GM23338 (cell line): ENCODE data around the gene COL25A1. TPM values are rescaled to one million over a fixed set of nuclear protein-coding genes. Genes with fewer than 3 reads are reported as not detected.

ENCODE experiments used
- ATAC-seq: fragments of 200-7000 bp; cut with Tn5 transposase; 3 replicates; pipeline ENCODE4 v1.9.1; 2020
- DNase-seq: peaks from one replicate; pipeline ENCODE4 v3.0.0-alpha.2; 2015; ENCODE audit warnings: low spot score
- H2AFZ ChIP-seq: fragments of 200-600 bp; sonication (generic); 2 replicates; pipeline ENCODE4 v1.8.0; 2016; ENCODE audit warnings: antibody characterized with exemption, mild to moderate bottlenecking, moderate library complexity
- H3F3A ChIP-seq: fragments of 200-600 bp; sonication (generic); replicated peaks from 2 replicates; pipeline ENCODE4 v1.8.0; 2017; ENCODE audit warnings: antibody characterized with exemption, mixed run types, low read depth
- H3K27ac ChIP-seq: fragments of 200-600 bp; sonication (generic); 2 replicates; pipeline ENCODE4 v1.6.1; 2016; ENCODE audit warnings: low read depth
- H3K27me3 ChIP-seq: fragments of 200-600 bp; sonication (generic); 2 replicates; pipeline ENCODE4 v1.8.0; 2016; ENCODE audit warnings: mild to moderate bottlenecking, mixed run types, moderate library complexity; ENCODE audit not compliant: insufficient read depth
- H3K36me3 ChIP-seq: fragments of 200-600 bp; sonication (generic); 2 replicates; pipeline ENCODE4 v1.8.0; 2016; ENCODE audit warnings: mild to moderate bottlenecking; ENCODE audit not compliant: insufficient read depth
- H3K4me1 ChIP-seq: fragments of 200-600 bp; sonication (generic); 2 replicates; pipeline ENCODE4 v1.8.0; 2016; ENCODE audit warnings: mild to moderate bottlenecking, moderate library complexity; ENCODE audit not compliant: insufficient read depth
- H3K4me2 ChIP-seq: fragments of 200-600 bp; sonication (generic); 2 replicates; pipeline ENCODE4 v1.7.1; 2017; ENCODE audit warnings: mixed run types
- H3K4me3 ChIP-seq: fragments of 200-600 bp; sonication (generic); 2 replicates; pipeline ENCODE4 v1.6.1; 2016; ENCODE audit warnings: mixed run types
- H3K79me2 ChIP-seq: fragments of 200-600 bp; sonication (generic); replicated peaks from 2 replicates; pipeline ENCODE4 v1.8.0; 2017; ENCODE audit warnings: mild to moderate bottlenecking; ENCODE audit not compliant: insufficient read depth
- H3K9me2 ChIP-seq: fragments of 200-600 bp; sonication (generic); 2 replicates; pipeline ENCODE4 v1.8.0; 2017; ENCODE audit not compliant: insufficient read depth
- H4K20me1 ChIP-seq: fragments of 200-600 bp; sonication (generic); replicated peaks from 2 replicates; pipeline ENCODE4 v1.8.0; 2017; ENCODE audit warnings: mild to moderate bottlenecking; ENCODE audit not compliant: insufficient read depth
- H3K27ac Mint-ChIP-seq: 2 replicates; pipeline ENCODE4 v1.8.0; 2020; ENCODE audit warnings: inconsistent platforms, mild to moderate bottlenecking, moderate library complexity, mixed read lengths
- H3K27me3 Mint-ChIP-seq: 3 replicates; pipeline ENCODE4 v1.8.0; 2022; ENCODE audit warnings: low read depth, mild to moderate bottlenecking, moderate library complexity, mixed read lengths, inconsistent platforms; ENCODE audit not compliant: insufficient read depth, poor library complexity
- H3K36me3 Mint-ChIP-seq: 3 replicates; pipeline ENCODE4 v1.8.0; 2021; ENCODE audit warnings: low read depth, mild to moderate bottlenecking, inconsistent platforms, moderate library complexity, mixed read lengths
- H3K4me1 Mint-ChIP-seq: 3 replicates; pipeline ENCODE4 v1.8.0; 2020; ENCODE audit warnings: mild to moderate bottlenecking, inconsistent platforms, mixed read lengths
- H3K4me3 Mint-ChIP-seq: 3 replicates; pipeline ENCODE4 v1.8.0; 2021; ENCODE audit warnings: moderate library complexity, mild to moderate bottlenecking, inconsistent platforms, mixed read lengths
- H3K9me3 Mint-ChIP-seq: 3 replicates; pipeline ENCODE4 v1.8.0; 2020; ENCODE audit warnings: moderate library complexity, mild to moderate bottlenecking, inconsistent platforms, mixed read lengths
- NANOG ChIP-seq: IDR thresholded peaks from 2 replicates; pipeline ENCODE4 v1.6.1; 2016; ENCODE audit warnings: antibody characterized with exemption, borderline replicate concordance
- ZNF462 ChIP-seq: fragments of 250-450 bp; sonication (Bioruptor Pico); IDR thresholded peaks from 2 replicates; pipeline ENCODE4 v1.5.0; 2020; ENCODE audit warnings: mild to moderate bottlenecking, moderate library complexity
- polyA plus RNA-seq: library from polyadenylated mRNA; unstranded; fragments of >200 nt; fragmentation: Nextera tagmentation; extraction: Ambion mirVana; gene quantifications from 2 replicates; pipeline ENCODE4 v1.2.1, GENCODE V29; 2016
- total RNA-seq: library from RNA; depleted of rRNA; stranded (reverse); fragments of >200 nt; shearing (Covaris generic); gene quantifications from 2 replicates; pipeline ENCODE4 v1.2.3, GENCODE V29; 2014

The COL25A1 gene
- total and polyA plus RNA-seq, 2 experiments from 2014 or later = 3.9 to 5.6 TPM

GRCh38 chr4:108922191-108922590, 380.3 kb downstream of the COL25A1 start:
- Histone ChIP-seq H3K4me3 (no peak overlapping the region), H3K27me3 (no peaks in the 10 kb centered on the region), H2AFZ (no peak overlapping the region), H3K36me3 (no peaks in the 10 kb centered on the region), H3K4me1 (peaks cover 14% of the 10 kb centered on the region), H3F3A (no peaks in the 10 kb centered on the region), H4K20me1 (no peaks in the 10 kb centered on the region), H3K9me2 (no peaks in the 10 kb centered on the region), H3K79me2 (no peaks in the 10 kb centered on the region), H3K27ac (no peak overlapping the region), H3K4me2 (no peak overlapping the region)
- no peak for TF ChIP-seq ZNF462
- H3K27me3 Mint-ChIP-seq = no peaks in the 10 kb centered on the region
- DNase-seq (no peak), ATAC-seq (no peak)
- no peak overlapping the region for H3K4me3 Mint-ChIP-seq
- no peak overlapping the region for H3K27ac Mint-ChIP-seq
- H3K9me3 Mint-ChIP-seq = no peaks in the 10 kb centered on the region
- H3K4me1 Mint-ChIP-seq = peaks cover 25% of the 10 kb centered on the region
- no peaks in the 10 kb centered on the region for H3K36me3 Mint-ChIP-seq

- Histone ChIP-seq H3K4me2 (no peak overlapping the region), H3K4me1 (peaks cover 10% of the 10 kb centered on the region), H4K20me1 (no peaks in the 10 kb centered on the region), H3K9me2 (no peaks in the 10 kb centered on the region), H3K36me3 (no peaks in the 10 kb centered on the region), H3K79me2 (no peaks in the 10 kb centered on the region), H3K4me3 (no peak overlapping the region), H3K27me3 (no peaks in the 10 kb centered on the region), H3F3A (no peaks in the 10 kb centered on the region), H3K27ac (no peak overlapping the region), H2AFZ (no peak overlapping the region)
- no peak for DNase-seq
- no peak for TF ChIP-seq NANOG
- peaks cover 29% of the 10 kb centered on the region for H3K4me1 Mint-ChIP-seq
- no peaks in the 10 kb centered on the region for H3K27me3 Mint-ChIP-seq
- H3K9me3 Mint-ChIP-seq = no peaks in the 10 kb centered on the region
- no peak for ATAC-seq
- no peak overlapping the region for H3K27ac Mint-ChIP-seq
- H3K36me3 Mint-ChIP-seq = no peaks in the 10 kb centered on the region
- no peak overlapping the region for H3K4me3 Mint-ChIP-seq
Measured at GRCh38 chr4:108920395-108921087, 381.9 kb downstream of the COL25A1 start.
